Measurements from ENCODE around the gene RAB7A. TPM values are rescaled to one million over a fixed set of nuclear protein-coding genes. Genes with fewer than 3 reads are reported as not detected.

RAB7A gene
- total and polyA plus RNA-seq, 2 of the 8 experiments (the other 6 are each of a cell fraction or from before 2014, with no cell fraction given): 179 to 195 TPM

DNA sequence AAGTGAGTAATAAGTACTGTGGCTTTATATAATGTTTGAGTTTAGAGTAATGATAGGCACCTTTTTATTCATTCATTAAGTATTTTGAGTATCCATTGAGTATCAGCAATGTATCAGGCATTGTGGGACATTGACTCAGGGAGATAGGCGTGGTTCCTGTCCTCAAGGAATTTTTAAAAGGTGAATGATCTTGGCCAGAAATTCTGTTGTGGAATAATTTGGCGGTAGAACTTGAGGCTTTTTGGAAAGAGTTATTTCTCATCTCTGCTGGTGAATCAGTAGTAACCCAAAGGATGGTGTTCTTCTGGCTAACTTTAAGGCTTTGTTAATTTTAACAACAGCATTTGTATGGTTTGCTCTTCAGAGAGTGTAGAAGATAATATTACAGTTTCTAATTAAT, 2.0 kb downstream of the RAB7A start:
- Histone ChIP-seq H3K23me2 (ENCODE audit: low read depth, low read length) (peaks cover 9% of the 10 kb centered on the region), H3K18ac (ENCODE audit: extremely low read depth, low read length) (no peak overlapping the region), H3K9ac (replicated peaks in 1 of 4; ENCODE audit: extremely low read depth in 1 of 4, low read depth in 3 of 4, low read length in 3 of 4) (no peak overlapping the region), H3K4ac (replicated peaks; ENCODE audit: insufficient read length, low read depth, low read length) (no peak overlapping the region), H3K79me2 (ENCODE audit: control insufficient read depth in 1 of 2, insufficient read depth in 2 of 2, low read length in 2 of 2) (peaks cover 61 to 73% of the 10 kb centered on the region in 2 experiments), H2BK15ac (ENCODE audit: low read length) (no peak overlapping the region), H3K4me2 (ENCODE audit: insufficient read depth in 1 of 2, low read depth in 2 of 2, low read length in 2 of 2) (peak overlapping the region in 1 of 2 experiments; percentile 98; a peak in 1 of 4 replicates), H4K91ac (replicated peaks; ENCODE audit: insufficient read length, low read length) (no peak overlapping the region), H2BK5ac (ENCODE audit: low read depth, low read length) (no peak overlapping the region), H2AK5ac (ENCODE audit: low read depth, low read length) (no peak overlapping the region), H4K20me1 (replicated peaks in 1 of 2; ENCODE audit: control insufficient read depth in 1 of 2, insufficient read depth in 2 of 2, low read length in 2 of 2) (peaks cover 30 to 32% of the 10 kb centered on the region in 2 experiments), H3K27ac (ENCODE audit: low read depth, low read length) (no peak overlapping the region), H4K8ac (ENCODE audit: extremely low read depth, insufficient read depth, low read length) (no peak overlapping the region), H3K23ac (ENCODE audit: insufficient read length) (no peak overlapping the region), H2AFZ (ENCODE audit: low read length) (no peak overlapping the region), H3K4me1 (replicated peaks in 1 of 4; ENCODE audit: control insufficient read depth in 3 of 4, insufficient read depth in 4 of 4, low read length in 3 of 4) (peaks cover 2 to 22% (median 14%) of the 10 kb centered on the region in 4 experiments), H3K4me3 (ENCODE audit: extremely low read depth in 1 of 4, insufficient read depth in 2 of 4, low read depth in 3 of 4, low read length in 4 of 4) (peak overlapping the region in 1 of 4 experiments; percentile 94; a peak in 2 of 8 replicates), H3K14ac (ENCODE audit: insufficient read length) (no peak overlapping the region), H3K79me1 (ENCODE audit: low read depth, low read length) (peaks cover 17% of the 10 kb centered on the region), H2BK120ac (replicated peaks; ENCODE audit: low read depth, low read length) (no peak overlapping the region), H2BK12ac (ENCODE audit: low read depth, low read length) (no peak overlapping the region), H3K56ac (replicated peaks; ENCODE audit: insufficient read length, low read depth, low read length) (no peak overlapping the region), H3K9me3 (ENCODE audit: insufficient read depth in 2 of 2, low read depth in 1 of 2, low read length in 1 of 2) (no peaks in the 10 kb centered on the region), H3K27me3 (replicated peaks in 1 of 4; ENCODE audit: control insufficient read depth in 3 of 4, extremely low read depth in 1 of 4, insufficient read depth in 3 of 4, low read length in 3 of 4) (no peaks in the 10 kb centered on the region), H2BK20ac (ENCODE audit: low read length) (no peak overlapping the region), H4K5ac (ENCODE audit: insufficient read length, low read depth, low read length) (no peak overlapping the region), H3K36me3 (ENCODE audit: control insufficient read depth in 2 of 4, insufficient read depth in 4 of 4, low read length in 3 of 4) (no peaks in the 10 kb centered on the region; a peak in 1 of 8 replicates)
- ChIA-PET POLR2A (ENCODE audit: partially characterized antibody) (interaction anchor here (0.8 to 6.0 kb wide), 9 partner anchors 10 to 67 kb away, joined by 3 to 44 read pairs (median 3); no protein-coding TSS in a partner anchor), CTCF (ENCODE audit: partially characterized antibody) (interaction anchor here (0.8 to 1.5 kb wide), 6 partner anchors 8 to 72 kb away, joined by 3 to 5 read pairs (median 4); no protein-coding TSS in a partner anchor)
- no peak for FAIRE-seq
- 96% methylated on average over 2 of the region's 2 CpGs; no CpG with 5 or more reads in 1 of the 2 experiments for WGBS, 2 experiments (ENCODE audit: extremely low coverage in 1 of 2, insufficient coverage in 1 of 2, insufficient read length in 1 of 2, insufficient replicate concordance in 2 of 2, low coverage in 1 of 2, low lambda C conversion rate in 2 of 2, missing lambda C conversion rate in 1 of 2)
- no peak for DNase-seq (ENCODE audit: low read depth in 1 of 2, low spot score in 2 of 2)
- TF ChIP-seq GTF2F1 (IDR thresholded peaks at IDR 0.05; ENCODE audit: borderline replicate concordance, low read depth, low read length): no peak
- TF ChIP-seq SP4 (IDR thresholded peaks at IDR 0.05; ENCODE audit: low read length): no peak
- no peak for TF ChIP-seq TAF1 (IDR thresholded peaks at IDR 0.05; ENCODE audit: low read depth, low read length)
- no peak for TF ChIP-seq NRF1 (IDR thresholded peaks at IDR 0.05; ENCODE audit: low read depth, low read length)
- no peak for TF ChIP-seq SIX5 (IDR thresholded peaks at IDR 0.05; ENCODE audit: low read depth, low read length)
- no peak for TF ChIP-seq GABPA (IDR thresholded peaks at IDR 0.05; ENCODE audit: borderline replicate concordance, insufficient read depth, low read length)
- TF ChIP-seq CREB1 (IDR thresholded peaks at IDR 0.05): no peak
- TF ChIP-seq, protein P1, sequence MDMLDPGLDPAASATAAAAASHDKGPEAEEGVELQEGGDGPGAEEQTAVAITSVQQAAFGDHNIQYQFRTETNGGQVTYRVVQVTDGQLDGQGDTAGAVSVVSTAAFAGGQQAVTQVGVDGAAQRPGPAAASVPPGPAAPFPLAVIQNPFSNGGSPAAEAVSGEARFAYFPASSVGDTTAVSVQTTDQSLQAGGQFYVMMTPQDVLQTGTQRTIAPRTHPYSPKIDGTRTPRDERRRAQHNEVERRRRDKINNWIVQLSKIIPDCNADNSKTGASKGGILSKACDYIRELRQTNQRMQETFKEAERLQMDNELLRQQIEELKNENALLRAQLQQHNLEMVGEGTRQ (IDR thresholded peaks at IDR 0.05; ENCODE audit: low read length): no peak
- TF ChIP-seq PHF8 (conservative IDR thresholded peaks at IDR 0.05; ENCODE audit: low read depth, low read length): no peak
- no peak for TF ChIP-seq HDAC2 (IDR thresholded peaks at IDR 0.05; ENCODE audit: borderline replicate concordance in 1 of 2, low read depth in 2 of 2, low read length in 2 of 2)
- TF ChIP-seq EP300 (IDR thresholded peaks at IDR 0.05; ENCODE audit: borderline replicate concordance in 1 of 2, low read depth in 2 of 2, low read length in 2 of 2): no peak
- TF ChIP-seq, protein P2, sequence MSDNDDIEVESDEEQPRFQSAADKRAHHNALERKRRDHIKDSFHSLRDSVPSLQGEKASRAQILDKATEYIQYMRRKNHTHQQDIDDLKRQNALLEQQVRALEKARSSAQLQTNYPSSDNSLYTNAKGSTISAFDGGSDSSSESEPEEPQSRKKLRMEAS (IDR thresholded peaks at IDR 0.05): no peak

Measured in H1 (cell line).